ENCODE results near the gene PTPRE.

The PTPRE gene

DNA sequence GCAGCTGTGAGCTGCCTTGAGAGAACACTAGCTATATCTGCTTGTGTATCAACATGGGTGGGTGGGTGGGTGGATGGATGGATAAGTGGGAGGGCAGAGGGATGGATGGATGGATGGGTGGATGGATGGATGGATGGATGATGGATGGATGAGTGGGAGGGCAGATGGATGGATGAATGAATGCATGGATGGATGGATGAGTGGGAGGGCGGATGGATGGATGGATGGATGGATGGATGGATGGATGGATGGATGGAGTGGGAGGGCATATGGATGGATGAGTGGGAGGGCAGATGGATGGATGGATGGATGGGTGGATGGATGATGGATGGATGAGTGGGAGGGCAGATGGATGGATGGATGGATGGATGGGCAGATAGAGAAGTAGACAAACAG, 143.2 kb downstream of the PTPRE start:
- Histone ChIP-seq H3K4me1 (ENCODE audit: low read length) (peaks cover 45% of the 10 kb centered on the region), H3K9me3 (ENCODE audit: insufficient read depth, low read length) (no peaks in the 10 kb centered on the region), H2AFZ (ENCODE audit: low read depth, low read length) (no peak overlapping the region), H3K36me3 (replicated peaks; ENCODE audit: low read depth, low read length) (peaks cover 48% of the 10 kb centered on the region), H3K79me2 (ENCODE audit: low read length) (peaks cover 78% of the 10 kb centered on the region), H3K4me3 (ENCODE audit: low read length) (peak overlapping the region; percentile 96), H4K20me1 (ENCODE audit: insufficient read depth, low read length) (peaks cover 14% of the 10 kb centered on the region), H3K27ac (ENCODE audit: low read length) (peak overlapping the region; percentile 81), H3K9ac (ENCODE audit: low read length) (peak overlapping the region; percentile 86; the same call in 1 of the 2 replicates), H3K4me2 (ENCODE audit: low read length) (peak overlapping the region; percentile 94), H3K27me3 (ENCODE audit: low read depth, low read length) (no peaks in the 10 kb centered on the region)
- TF ChIP-seq EZH2phosphoT487 (IDR thresholded peaks at IDR 0.05; ENCODE audit: low read depth) = no peak
- TF ChIP-seq, protein P1, sequence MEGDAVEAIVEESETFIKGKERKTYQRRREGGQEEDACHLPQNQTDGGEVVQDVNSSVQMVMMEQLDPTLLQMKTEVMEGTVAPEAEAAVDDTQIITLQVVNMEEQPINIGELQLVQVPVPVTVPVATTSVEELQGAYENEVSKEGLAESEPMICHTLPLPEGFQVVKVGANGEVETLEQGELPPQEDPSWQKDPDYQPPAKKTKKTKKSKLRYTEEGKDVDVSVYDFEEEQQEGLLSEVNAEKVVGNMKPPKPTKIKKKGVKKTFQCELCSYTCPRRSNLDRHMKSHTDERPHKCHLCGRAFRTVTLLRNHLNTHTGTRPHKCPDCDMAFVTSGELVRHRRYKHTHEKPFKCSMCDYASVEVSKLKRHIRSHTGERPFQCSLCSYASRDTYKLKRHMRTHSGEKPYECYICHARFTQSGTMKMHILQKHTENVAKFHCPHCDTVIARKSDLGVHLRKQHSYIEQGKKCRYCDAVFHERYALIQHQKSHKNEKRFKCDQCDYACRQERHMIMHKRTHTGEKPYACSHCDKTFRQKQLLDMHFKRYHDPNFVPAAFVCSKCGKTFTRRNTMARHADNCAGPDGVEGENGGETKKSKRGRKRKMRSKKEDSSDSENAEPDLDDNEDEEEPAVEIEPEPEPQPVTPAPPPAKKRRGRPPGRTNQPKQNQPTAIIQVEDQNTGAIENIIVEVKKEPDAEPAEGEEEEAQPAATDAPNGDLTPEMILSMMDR (IDR thresholded peaks at IDR 0.05; ENCODE audit: low read depth, low read length) = no peak

DNA sequence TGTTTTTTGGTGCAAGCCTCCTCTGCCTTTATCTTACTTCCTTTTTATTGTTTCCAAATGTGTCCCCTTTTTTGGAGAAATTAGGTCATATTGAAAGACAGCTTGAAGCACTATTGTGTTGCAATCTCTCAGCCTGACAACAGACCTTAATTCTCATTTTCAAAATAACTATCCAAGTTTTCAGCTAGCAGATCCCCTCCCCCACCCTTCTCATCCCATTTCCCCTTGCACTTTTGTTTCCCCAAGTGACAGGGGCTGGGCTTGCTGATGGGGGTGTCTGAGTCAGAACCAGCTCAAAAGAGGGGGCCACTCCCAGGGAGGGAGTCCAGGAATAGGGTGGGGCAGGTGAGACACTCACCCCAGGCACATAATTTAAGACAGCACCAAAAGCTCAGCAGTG, 144.0 kb downstream of the PTPRE start:
- Histone ChIP-seq H3K27ac (ENCODE audit: low read length) (peak overlapping the region; percentile 79), H3K79me2 (ENCODE audit: low read length) (peaks cover 78% of the 10 kb centered on the region), H2AFZ (ENCODE audit: low read depth, low read length) (no peak overlapping the region), H3K9me3 (ENCODE audit: insufficient read depth, low read length) (no peaks in the 10 kb centered on the region), H3K36me3 (replicated peaks; ENCODE audit: low read depth, low read length) (peaks cover 52% of the 10 kb centered on the region), H3K9ac (ENCODE audit: low read length) (peak overlapping the region; percentile 30), H3K4me3 (ENCODE audit: low read length) (peak overlapping the region; percentile 62), H3K27me3 (ENCODE audit: low read depth, low read length) (no peaks in the 10 kb centered on the region), H4K20me1 (ENCODE audit: insufficient read depth, low read length) (peaks cover 17% of the 10 kb centered on the region), H3K4me1 (ENCODE audit: low read length) (peaks cover 37% of the 10 kb centered on the region), H3K4me2 (ENCODE audit: low read length) (peak overlapping the region; percentile 94)
- TF ChIP-seq EZH2phosphoT487 (IDR thresholded peaks at IDR 0.05; ENCODE audit: low read depth) = no peak
- TF ChIP-seq, protein P1 (IDR thresholded peaks at IDR 0.05; ENCODE audit: low read depth, low read length) = no peak

DNA sequence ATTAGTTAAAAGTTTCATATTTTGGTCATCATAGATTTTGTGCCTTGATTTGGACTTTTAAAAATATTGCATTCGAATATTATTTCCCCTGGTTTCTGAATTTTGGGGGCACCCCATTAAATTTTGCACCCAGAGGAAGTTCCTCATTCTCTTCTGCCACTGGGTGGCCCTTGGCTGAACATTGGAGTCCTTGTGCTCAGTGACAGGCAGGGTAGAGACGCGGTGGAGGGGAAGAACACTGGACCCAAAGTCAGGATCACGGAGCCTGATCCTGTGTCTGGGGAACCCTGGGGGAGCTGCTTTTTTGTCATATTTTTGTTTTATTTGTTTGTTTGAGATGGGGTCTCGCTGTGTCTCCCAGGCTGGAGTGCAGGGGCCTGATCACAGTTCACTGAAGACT, 144.6 kb downstream of the PTPRE start:
- Histone ChIP-seq H3K27me3 (ENCODE audit: low read depth, low read length) (no peaks in the 10 kb centered on the region), H4K20me1 (ENCODE audit: insufficient read depth, low read length) (peaks cover 17% of the 10 kb centered on the region), H3K4me1 (ENCODE audit: low read length) (peaks cover 31% of the 10 kb centered on the region), H3K9me3 (ENCODE audit: insufficient read depth, low read length) (no peaks in the 10 kb centered on the region), H3K4me3 (ENCODE audit: low read length) (peak overlapping the region; percentile 62; the same call in 1 of the 2 replicates), H2AFZ (ENCODE audit: low read depth, low read length) (no peak overlapping the region), H3K4me2 (ENCODE audit: low read length) (peak overlapping the region; percentile 94), H3K79me2 (ENCODE audit: low read length) (peaks cover 74% of the 10 kb centered on the region), H3K27ac (ENCODE audit: low read length) (peak overlapping the region; percentile 79), H3K36me3 (replicated peaks; ENCODE audit: low read depth, low read length) (peaks cover 58% of the 10 kb centered on the region), H3K9ac (ENCODE audit: low read length) (peak overlapping the region; percentile 30; the same call in 1 of the 2 replicates)
- no peak for TF ChIP-seq EZH2phosphoT487 (IDR thresholded peaks at IDR 0.05; ENCODE audit: low read depth)
- TF ChIP-seq, protein P1 (IDR thresholded peaks at IDR 0.05; ENCODE audit: low read depth, low read length) = peak; percentile 10; the same call in 1 of the 2 replicates

DNA sequence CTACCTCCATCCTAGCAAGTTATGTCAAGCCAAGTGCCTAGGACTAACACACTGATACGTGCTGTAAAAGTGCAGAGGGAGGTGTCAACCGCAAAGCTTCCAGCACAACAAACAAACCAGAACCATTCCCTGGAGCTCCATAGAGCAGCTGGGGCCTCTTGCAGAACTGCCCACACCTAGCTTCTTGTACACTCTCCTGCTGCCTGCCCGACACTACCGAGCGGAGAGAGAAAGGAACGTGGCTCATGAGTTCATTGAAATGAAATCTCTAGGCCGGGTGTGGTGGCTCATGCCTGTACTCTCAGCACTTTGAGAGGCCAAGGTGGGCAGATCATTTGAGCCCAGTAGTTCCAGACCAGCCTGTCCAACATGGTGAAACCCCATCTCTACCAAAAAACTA, 145.8 kb downstream of the PTPRE start:
- no peak overlapping the region for H3K4me2 ChIP-seq (ENCODE audit: low read length)
- H3K4me1 ChIP-seq (ENCODE audit: low read length) = peaks cover 31% of the 10 kb centered on the region
- H3K9me3 ChIP-seq (ENCODE audit: insufficient read depth, low read length) = no peaks in the 10 kb centered on the region
- H3K27ac ChIP-seq (ENCODE audit: low read length) = no peak overlapping the region
- H3K36me3 ChIP-seq (replicated peaks; ENCODE audit: low read depth, low read length) = peaks cover 64% of the 10 kb centered on the region
- H4K20me1 ChIP-seq (ENCODE audit: insufficient read depth, low read length) = peaks cover 17% of the 10 kb centered on the region
- TF ChIP-seq EZH2phosphoT487 (IDR thresholded peaks at IDR 0.05; ENCODE audit: low read depth) = no peak
- TF ChIP-seq, protein P1 (IDR thresholded peaks at IDR 0.05; ENCODE audit: low read depth, low read length) = no peak
- H3K4me3 ChIP-seq (ENCODE audit: low read length) = no peak overlapping the region
- H2AFZ ChIP-seq (ENCODE audit: low read depth, low read length) = no peak overlapping the region
- H3K9ac ChIP-seq (ENCODE audit: low read length) = no peak overlapping the region
- H3K79me2 ChIP-seq (ENCODE audit: low read length) = peaks cover 65% of the 10 kb centered on the region
- no peaks in the 10 kb centered on the region for H3K27me3 ChIP-seq (ENCODE audit: low read depth, low read length)
